ENCODE measurements around the gene NAPB. TPM values are rescaled to one million over a fixed set of nuclear protein-coding genes. Genes with fewer than 3 reads are reported as not detected.

Gene NAPB
- polyA plus RNA-seq, 1 experiment = 3.8 TPM

GRCh38 chr20:23417861-23418260 lies 3.4 kb downstream of the NAPB start:
- no peak overlapping the region for H3K4me3 ChIP-seq (ENCODE audit: low read depth, low read length)
- ChIA-PET CTCF (interaction anchor here (1.6 to 2.9 kb wide), 2 partner anchors 18 to 24 kb away, joined by 3 to 10 read pairs; no protein-coding TSS in a partner anchor), POLR2A (interaction anchor here (0.6 kb wide), 1 partner anchor 97 kb away, joined by 4 read pairs; no protein-coding TSS in a partner anchor)
- H3K36me3 ChIP-seq (ENCODE audit: control insufficient read depth, insufficient read depth, low read length) = no peaks in the 10 kb centered on the region
- no peak for TF ChIP-seq CTCF (IDR thresholded peaks at IDR 0.05; ENCODE audit: insufficient read depth, low read depth, low read length)
- no peaks in the 10 kb centered on the region for H3K27me3 ChIP-seq (ENCODE audit: control insufficient read depth, insufficient read depth, low read length)
- DNase-seq (ENCODE audit: low read depth) = no peak

GRCh38 chr20:23415959-23416583 lies 5.2 kb downstream of the NAPB start:
- TF ChIP-seq CTCF (IDR thresholded peaks at IDR 0.05; ENCODE audit: insufficient read depth, low read depth, low read length) = no peak
- CTCF ChIA-PET = interaction anchor here (0.6 to 1.0 kb wide), 2 partner anchors 19 to 195 kb away, joined by 3 to 4 read pairs; no protein-coding TSS in a partner anchor
- Histone ChIP-seq H3K4me3 (ENCODE audit: low read depth, low read length) (no peak overlapping the region), H3K27me3 (ENCODE audit: control insufficient read depth, insufficient read depth, low read length) (no peaks in the 10 kb centered on the region), H3K36me3 (ENCODE audit: control insufficient read depth, insufficient read depth, low read length) (no peaks in the 10 kb centered on the region)
- no peak for DNase-seq (ENCODE audit: low read depth)
- POLR2A ChIA-PET = no interaction called here

- TF ChIP-seq CTCF (IDR thresholded peaks at IDR 0.05; ENCODE audit: insufficient read depth, low read depth, low read length) = no peak
- ChIA-PET CTCF (interaction anchor here (0.6 to 1.0 kb wide), 2 partner anchors 18 to 195 kb away, joined by 3 to 4 read pairs; no protein-coding TSS in a partner anchor), POLR2A (no interaction called here)
- DNase-seq (ENCODE audit: low read depth) = no peak
- H3K4me3 ChIP-seq (ENCODE audit: low read depth, low read length) = no peak overlapping the region
- no peaks in the 10 kb centered on the region for H3K27me3 ChIP-seq (ENCODE audit: control insufficient read depth, insufficient read depth, low read length)
- H3K36me3 ChIP-seq (ENCODE audit: control insufficient read depth, insufficient read depth, low read length) = no peaks in the 10 kb centered on the region
Observed at GRCh38 chr20:23415555-23415954, 5.7 kb downstream of the NAPB start.

- Histone ChIP-seq H3K36me3 (ENCODE audit: control insufficient read depth, insufficient read depth, low read length) (no peaks in the 10 kb centered on the region), H3K27me3 (ENCODE audit: control insufficient read depth, insufficient read depth, low read length) (no peaks in the 10 kb centered on the region), H3K4me3 (ENCODE audit: low read depth, low read length) (no peak overlapping the region)
- ChIA-PET POLR2A (no interaction called here), CTCF (interaction anchor here (1.0 kb wide), 1 partner anchor 18 kb away, joined by 4 read pairs; no protein-coding TSS in a partner anchor)
- no peak for DNase-seq (ENCODE audit: low read depth)
- no peak for TF ChIP-seq CTCF (IDR thresholded peaks at IDR 0.05; ENCODE audit: insufficient read depth, low read depth, low read length)
Observed at GRCh38 chr20:23414526-23415188, 6.6 kb downstream of the NAPB start.

GRCh38 chr20:23413862-23414422 lies 7.3 kb downstream of the NAPB start:
- no peaks in the 10 kb centered on the region for H3K36me3 ChIP-seq (ENCODE audit: control insufficient read depth, insufficient read depth, low read length)
- TF ChIP-seq CTCF (IDR thresholded peaks at IDR 0.05; ENCODE audit: insufficient read depth, low read depth, low read length) = no peak

More at GRCh38 chr20:23413862-23414422, 7.3 kb downstream of the NAPB start:
- DNase-seq (ENCODE audit: low read depth) = no peak
- ChIA-PET CTCF (no interaction called here), POLR2A (no interaction called here)
- no peaks in the 10 kb centered on the region for H3K27me3 ChIP-seq (ENCODE audit: control insufficient read depth, insufficient read depth, low read length)
- H3K4me3 ChIP-seq (ENCODE audit: low read depth, low read length) = no peak overlapping the region

All from BJ (cell line).